SU-DHL-6 (cell line): ENCODE data around the gene SUSD2.

Experiments
- H2AFZ ChIP-seq: fragments of 200-600 bp; sonication (generic); 2 replicates; pipeline ENCODE4 v1.6.1; 2014; ENCODE audit warnings: low read depth, mild to moderate bottlenecking, moderate library complexity, mixed read lengths, antibody characterized with exemption, low read length; ENCODE audit not compliant: severe bottlenecking
- H3F3A ChIP-seq: fragments of 200-600 bp; shearing (Covaris generic); 2 replicates; pipeline ENCODE4 v1.6.0; 2016; ENCODE audit warnings: antibody characterized with exemption, mild to moderate bottlenecking; ENCODE audit not compliant: insufficient read depth
- H3K27ac ChIP-seq: fragments of 200-600 bp; sonication (generic); 2 replicates; pipeline ENCODE4 v1.5.1; 2016; ENCODE audit warnings: low read depth, mild to moderate bottlenecking, low read length, moderate library complexity, mixed read lengths
- H3K27me3 ChIP-seq: fragments of 200-600 bp; sonication (generic), shearing (Covaris generic); 2 replicates; pipeline ENCODE4 v1.6.0; 2014; ENCODE audit warnings: mild to moderate bottlenecking, low read length
- H3K36me3 ChIP-seq: fragments of 200-600 bp; sonication (generic); 2 replicates; pipeline ENCODE4 v1.6.1; 2014; ENCODE audit warnings: mild to moderate bottlenecking, low read length, mixed read lengths
- H3K4me2 ChIP-seq: fragments of 300-600, 200-600 bp; shearing (Covaris generic), sonication (generic); 2 replicates; pipeline ENCODE4 v1.6.0; 2014; ENCODE audit warnings: low read length, low read depth, mild to moderate bottlenecking; ENCODE audit not compliant: poor library complexity, severe bottlenecking
- H3K4me3 ChIP-seq: fragments of 200-600 bp; sonication (generic); 2 replicates; pipeline ENCODE4 v1.5.1; 2014; ENCODE audit warnings: antibody characterized with exemption, low read length, mild to moderate bottlenecking, mixed read lengths; ENCODE audit not compliant: insufficient read depth, poor library complexity, severe bottlenecking
- H3K79me2 ChIP-seq: fragments of 200-600 bp; sonication (generic); 2 replicates; pipeline ENCODE4 v1.6.1; 2014; ENCODE audit warnings: mild to moderate bottlenecking, low read length, moderate library complexity; ENCODE audit not compliant: insufficient read depth
- H3K9ac ChIP-seq: fragments of 200-600 bp; sonication (generic); 2 replicates; pipeline ENCODE4 v1.7.0; 2014; ENCODE audit warnings: mild to moderate bottlenecking, low read length
- H3K9me2 ChIP-seq: fragments of 200-600 bp; sonication (generic); replicated peaks from 2 replicates; pipeline ENCODE4 v1.6.1; 2014; ENCODE audit warnings: low read length; ENCODE audit not compliant: insufficient read depth
- H3K9me3 ChIP-seq: fragments of 200-600 bp; sonication (generic); 2 replicates; pipeline ENCODE4 v1.6.1; 2014; ENCODE audit warnings: low read length, mixed read lengths; ENCODE audit not compliant: insufficient read depth
- H4K20me1 ChIP-seq: fragments of 200-600 bp; sonication (generic); 2 replicates; pipeline ENCODE4 v1.6.1; 2014; ENCODE audit warnings: low read depth, mild to moderate bottlenecking, antibody characterized with exemption, low read length, moderate library complexity, mixed read lengths
- CTCF ChIP-seq: fragments of 200-600 bp; sonication (generic); IDR thresholded peaks from one replicate; pipeline ENCODE4 v1.5.1; 2017; ENCODE audit warnings: antibody characterized with exemption, mild to moderate bottlenecking, low read length, moderate library complexity; ENCODE audit not compliant: insufficient read depth, poor library complexity, severe bottlenecking
- EZH2phosphoT487 ChIP-seq: fragments of 200-600 bp; sonication (generic), shearing (Covaris generic); conservative IDR thresholded peaks from 2 replicates; pipeline ENCODE4 v1.6.1; 2018; ENCODE audit warnings: mild to moderate bottlenecking, antibody characterized with exemption, low read length, moderate library complexity, mixed read lengths

The SUSD2 gene

GRCh38 chr22:24156141-24156912 is 25.0 kb upstream of the SUSD2 start:
- H3K27ac ChIP-seq, result peak overlapping the region; percentile 73
- H2AFZ ChIP-seq, result peak overlapping the region; percentile 84

GRCh38 chr22:24156913-24157821 is 24.1 kb upstream of the SUSD2 start:
- no peaks in the 10 kb centered on the region for H3K9me2 ChIP-seq
- peak overlapping the region; percentile 97 for H3K4me2 ChIP-seq
- peak overlapping the region; percentile 72 for H3K9ac ChIP-seq
- H4K20me1 ChIP-seq, result no peaks in the 10 kb centered on the region
- H3K27ac ChIP-seq, result peak overlapping the region; percentile 73
- no peaks in the 10 kb centered on the region for H3K27me3 ChIP-seq
- TF ChIP-seq EZH2phosphoT487 (no peak), CTCF (peak; percentile 85)
- no peaks in the 10 kb centered on the region for H3K36me3 ChIP-seq
- H3K9me3 ChIP-seq, result no peaks in the 10 kb centered on the region
- H3K4me3 ChIP-seq, result peak overlapping the region; percentile 88
- H3F3A ChIP-seq, result 0 out of 2 replicates have a peak, but pooled peaks cover 5% of the 10 kb centered on the region
- H2AFZ ChIP-seq, result peak overlapping the region; percentile 84
- H3K79me2 ChIP-seq, result no peaks in the 10 kb centered on the region

More at GRCh38 chr22:24156141-24156912, 25.0 kb upstream of the SUSD2 start:
- Histone ChIP-seq H3K36me3 (no peaks in the 10 kb centered on the region), H4K20me1 (no peaks in the 10 kb centered on the region), H3K9ac (peak overlapping the region; percentile 72), H3F3A (0 out of 2 replicates have a peak, but pooled peaks cover 5% of the 10 kb centered on the region), H3K4me2 (peak overlapping the region; percentile 97), H3K9me2 (no peaks in the 10 kb centered on the region), H3K79me2 (no peaks in the 10 kb centered on the region), H3K9me3 (no peaks in the 10 kb centered on the region), H3K4me3 (peak overlapping the region; percentile 88), H3K27me3 (no peaks in the 10 kb centered on the region)
- no peak for TF ChIP-seq EZH2phosphoT487
- no peak for TF ChIP-seq CTCF

GRCh38 chr22:24157822-24158135 is 23.5 kb upstream of the SUSD2 start:
- Histone ChIP-seq H3K9me3 (no peaks in the 10 kb centered on the region), H3K4me2 (no peak overlapping the region), H3K9ac (peak overlapping the region; percentile 72; the same call in 1 of the 2 replicates), H4K20me1 (no peaks in the 10 kb centered on the region), H3F3A (0 out of 2 replicates have a peak, but pooled peaks cover 5% of the 10 kb centered on the region), H2AFZ (no peak overlapping the region), H3K79me2 (no peaks in the 10 kb centered on the region), H3K27ac (peak overlapping the region; percentile 73; the same call in 1 of the 2 replicates), H3K27me3 (no peaks in the 10 kb centered on the region), H3K9me2 (no peaks in the 10 kb centered on the region), H3K4me3 (no peak overlapping the region), H3K36me3 (no peaks in the 10 kb centered on the region)
- no peak for TF ChIP-seq CTCF
- no peak for TF ChIP-seq EZH2phosphoT487
